Measurements from ENCODE around the gene SP140L. TPM values are rescaled to one million over a fixed set of nuclear protein-coding genes. Genes with fewer than 3 reads are reported as not detected.
A peak's percentile ranks its signal among the peaks of the same experiment; 100 is the strongest.

Gene SP140L
- total RNA-seq, 6 donors from 2014 or later = 15.5 to 38.8 (median 18.9) TPM

DNA sequence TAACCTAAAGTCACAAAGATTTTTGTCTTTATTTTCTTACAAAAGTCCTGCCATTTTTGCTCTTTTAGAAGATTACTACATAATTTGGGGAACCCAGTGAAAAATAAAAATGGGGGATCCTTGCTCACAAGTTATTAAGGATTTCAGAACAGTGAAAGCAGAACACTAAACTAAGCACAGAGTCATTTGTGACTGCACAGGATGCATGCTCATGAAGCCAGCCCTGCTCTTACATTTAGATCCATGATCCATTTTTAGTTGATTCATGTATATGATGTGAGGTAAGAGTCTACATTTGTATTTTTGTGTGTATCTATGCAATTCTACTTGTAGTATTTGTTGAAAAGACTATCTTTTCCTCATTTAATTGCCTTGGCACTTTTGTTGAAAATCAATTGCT, 21.8 kb downstream of the SP140L start:
- H3K27ac ChIP-seq = no peak overlapping the region
- peaks cover 0 to 7% (median 2%) of the 10 kb centered on the region in 4 donors for H3K9me3 ChIP-seq
- ATAC-seq (ENCODE audit: low FRiP score in 2 of 2) = no peak
- DNase-seq = no peak
- TF ChIP-seq POLR2AphosphoS5 (IDR thresholded peaks at IDR 0.05) = no peak
- no peak for TF ChIP-seq POLR2A (IDR thresholded peaks at IDR 0.05)
- no peak for TF ChIP-seq EP300 (IDR thresholded peaks at IDR 0.05)
- TF ChIP-seq CTCF (IDR thresholded peaks at IDR 0.05) = no peak
- H3K36me3 ChIP-seq = no peaks in the 10 kb centered on the region
- peaks cover 0 to 8% (median 3%) of the 10 kb centered on the region in 4 donors for H3K4me1 ChIP-seq
- no peaks in the 10 kb centered on the region for H3K27me3 ChIP-seq
- H3K4me3 ChIP-seq = no peak overlapping the region

DNA sequence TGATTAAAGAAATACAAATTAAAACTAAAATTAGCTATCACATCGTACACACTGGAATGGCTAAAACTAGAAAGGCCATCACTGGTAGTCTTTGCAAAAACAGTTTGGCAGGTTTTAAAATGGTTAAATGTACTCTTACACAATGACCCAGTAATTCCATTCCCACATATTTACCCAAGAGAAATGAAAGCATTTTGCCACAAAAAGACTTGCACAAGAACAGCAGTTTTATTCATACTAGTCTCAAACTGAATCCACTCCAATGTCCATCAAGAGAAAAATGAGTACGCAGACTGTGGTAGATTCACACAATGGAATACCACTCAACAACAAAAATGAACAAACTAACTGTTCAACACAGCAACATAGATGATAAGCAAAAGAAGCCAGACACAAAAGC, 29.1 kb downstream of the SP140L start:
- Histone ChIP-seq H3K27me3 (no peaks in the 10 kb centered on the region), H3K36me3 (peaks cover 0 to 28% (median 9%) of the 10 kb centered on the region in 4 donors), H3K4me1 (no peaks in the 10 kb centered on the region), H3K9me3 (no peaks in the 10 kb centered on the region), H3K4me3 (no peak overlapping the region), H3K27ac (no peak overlapping the region)
- ATAC-seq (ENCODE audit: low FRiP score in 2 of 2) (peak in 1 of 2 donors; percentile 8), DNase-seq (no peak)
- TF ChIP-seq EP300 (IDR thresholded peaks at IDR 0.05) (no peak), CTCF (IDR thresholded peaks at IDR 0.05) (no peak), POLR2A (IDR thresholded peaks at IDR 0.05) (no peak), POLR2AphosphoS5 (IDR thresholded peaks at IDR 0.05) (no peak)
- WGBS, 2 donors = 65 to 68% methylated on average over 2 of the region's 2 CpGs

DNA sequence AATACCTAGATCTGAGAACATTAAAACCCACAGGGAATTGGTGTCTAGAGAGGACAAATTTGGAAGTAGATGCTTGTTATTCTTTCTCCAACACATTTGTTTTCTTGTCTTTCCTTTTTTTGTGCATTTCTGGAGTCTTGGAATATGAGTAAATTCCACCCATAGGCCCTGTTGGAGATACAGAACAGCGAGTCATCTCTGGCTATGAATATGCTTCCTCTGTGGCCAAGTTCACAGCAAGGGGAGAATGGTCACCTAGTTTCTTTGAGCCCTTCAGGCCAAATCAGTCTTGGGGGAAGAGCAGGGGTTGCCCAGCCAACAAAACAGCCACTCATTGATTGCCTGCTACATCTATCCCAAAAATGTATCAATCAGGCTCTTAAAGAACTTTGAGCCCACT, 31.3 kb downstream of the SP140L start:
- Histone ChIP-seq H3K9me3 (no peaks in the 10 kb centered on the region), H3K4me1 (no peaks in the 10 kb centered on the region), H3K27ac (no peak overlapping the region), H3K36me3 (peaks cover 0 to 43% (median 9%) of the 10 kb centered on the region in 4 donors), H3K4me3 (no peak overlapping the region), H3K27me3 (no peaks in the 10 kb centered on the region)
- 95 to 100% methylated on average over 1 of the region's 1 CpG for WGBS, 2 donors
- DNase-seq = no peak
- TF ChIP-seq POLR2AphosphoS5 (IDR thresholded peaks at IDR 0.05) (no peak), CTCF (IDR thresholded peaks at IDR 0.05) (no peak)
- no peak for ATAC-seq (ENCODE audit: low FRiP score in 2 of 2)

GRCh38 chr2:230360028-230360427, 33.0 kb downstream of the SP140L start:
- no peak overlapping the region for H3K4me3 ChIP-seq
- WGBS, 2 donors = 68 to 76% methylated on average over 1 of the region's 1 CpG
- ATAC-seq (ENCODE audit: low FRiP score in 2 of 2) (no peak), DNase-seq (no peak)
- H3K27ac ChIP-seq = no peak overlapping the region
- no peak for TF ChIP-seq CTCF (IDR thresholded peaks at IDR 0.05)
- TF ChIP-seq EP300 (IDR thresholded peaks at IDR 0.05) = no peak
- TF ChIP-seq POLR2AphosphoS5 (IDR thresholded peaks at IDR 0.05) = no peak
- TF ChIP-seq POLR2A (IDR thresholded peaks at IDR 0.05) = no peak
- H3K36me3 ChIP-seq = peaks cover 0 to 43% (median 9%) of the 10 kb centered on the region in 4 donors
- H3K27me3 ChIP-seq = no peaks in the 10 kb centered on the region
- no peaks in the 10 kb centered on the region for H3K4me1 ChIP-seq
- no peaks in the 10 kb centered on the region for H3K9me3 ChIP-seq

DNA sequence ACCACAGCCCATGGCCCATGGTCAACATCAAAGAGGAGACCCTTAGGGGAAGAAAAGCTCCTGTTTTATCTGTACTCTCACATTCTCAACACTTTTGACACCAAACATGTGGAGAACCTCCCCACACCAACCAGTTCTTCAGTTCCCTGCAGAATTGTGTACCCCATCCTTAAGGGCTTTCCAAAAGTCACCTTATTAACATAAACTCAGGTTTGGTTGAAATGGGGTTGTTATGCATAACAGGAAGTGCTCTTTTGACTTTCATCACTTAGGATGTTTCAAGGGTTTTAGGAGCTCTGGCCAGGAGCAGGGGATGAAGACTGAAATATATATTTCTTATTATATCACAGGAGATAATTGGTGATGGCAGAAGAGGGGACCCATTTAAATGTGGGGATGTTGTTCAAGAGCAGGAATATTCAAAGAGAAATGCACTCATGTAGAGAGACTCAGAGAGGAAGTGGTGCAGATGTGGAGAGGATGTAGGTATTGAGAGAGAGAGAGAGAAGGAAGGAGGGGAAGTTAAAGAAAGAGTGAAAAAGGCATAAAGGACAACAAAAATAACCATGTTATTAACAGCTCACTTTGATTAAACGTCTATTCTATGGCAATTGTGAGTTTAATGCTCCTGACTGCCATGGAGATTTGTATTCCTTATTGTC, 35.2 kb downstream of the SP140L start:
- WGBS, 2 donors = 40 to 49% methylated on average over 1 of the region's 1 CpG
- no peak for TF ChIP-seq CTCF (IDR thresholded peaks at IDR 0.05)
- no peak for TF ChIP-seq POLR2A (IDR thresholded peaks at IDR 0.05)
- no peak for TF ChIP-seq EP300 (IDR thresholded peaks at IDR 0.05)
- no peak for TF ChIP-seq POLR2AphosphoS5 (IDR thresholded peaks at IDR 0.05)
- H3K4me3 ChIP-seq = no peak overlapping the region
- H3K9me3 ChIP-seq = no peaks in the 10 kb centered on the region
- no peaks in the 10 kb centered on the region for H3K4me1 ChIP-seq
- DNase-seq = no peak
- no peak for ATAC-seq (ENCODE audit: low FRiP score in 2 of 2)
- H3K27me3 ChIP-seq = no peaks in the 10 kb centered on the region
- H3K27ac ChIP-seq = no peak overlapping the region
- H3K36me3 ChIP-seq = peaks cover 0 to 43% (median 9%) of the 10 kb centered on the region in 4 donors

Measured in upper lobe of left lung (tissue), 6 donors.